BE2C (cell line): ENCODE measurements around the gene LUZP2. TPM values are rescaled to one million over a fixed set of nuclear protein-coding genes. Genes with fewer than 3 reads are reported as not detected.

Source experiments
- DNase-seq: peaks from one replicate; pipeline ENCODE4 v3.0.0-alpha.2; 2020
- H3K27me3 ChIP-seq: fragments of 250-450 bp; sonication (Bioruptor Pico); 2 replicates; pipeline ENCODE4 v1.5.1; 2020; ENCODE audit warnings: mild to moderate bottlenecking
- H3K36me3 ChIP-seq: fragments of 250-450 bp; sonication (Bioruptor Pico); 2 replicates; pipeline ENCODE4 v1.5.1; 2020; ENCODE audit warnings: mild to moderate bottlenecking
- H3K4me1 ChIP-seq: fragments of 250-450 bp; sonication (Bioruptor Pico); 2 replicates; pipeline ENCODE4 v1.5.1; 2020
- H3K4me3 ChIP-seq: 2 replicates; pipeline ENCODE4 v1.5.1; 2011; ENCODE audit warnings: low read depth, low read length
- H3K9me3 ChIP-seq: fragments of 250-450 bp; sonication (Bioruptor Pico); 2 replicates; pipeline ENCODE4 v1.5.1; 2020
- CTCF ChIP-seq: IDR thresholded peaks from 2 replicates; pipeline ENCODE4 v1.5.1; 2012; ENCODE audit warnings: mild to moderate bottlenecking, low read depth, low read length
- polyA plus RNA-seq: library from polyadenylated mRNA; unstranded; fragments of >200 nt; gene quantifications from one replicate; pipeline ENCODE4 v1.2.1, GENCODE V29; 2012; ENCODE audit warnings: low read depth, missing spikeins; ENCODE audit not compliant: insufficient read length, insufficient read depth

Gene LUZP2
- polyA plus RNA-seq, result 0.23 TPM

DNA sequence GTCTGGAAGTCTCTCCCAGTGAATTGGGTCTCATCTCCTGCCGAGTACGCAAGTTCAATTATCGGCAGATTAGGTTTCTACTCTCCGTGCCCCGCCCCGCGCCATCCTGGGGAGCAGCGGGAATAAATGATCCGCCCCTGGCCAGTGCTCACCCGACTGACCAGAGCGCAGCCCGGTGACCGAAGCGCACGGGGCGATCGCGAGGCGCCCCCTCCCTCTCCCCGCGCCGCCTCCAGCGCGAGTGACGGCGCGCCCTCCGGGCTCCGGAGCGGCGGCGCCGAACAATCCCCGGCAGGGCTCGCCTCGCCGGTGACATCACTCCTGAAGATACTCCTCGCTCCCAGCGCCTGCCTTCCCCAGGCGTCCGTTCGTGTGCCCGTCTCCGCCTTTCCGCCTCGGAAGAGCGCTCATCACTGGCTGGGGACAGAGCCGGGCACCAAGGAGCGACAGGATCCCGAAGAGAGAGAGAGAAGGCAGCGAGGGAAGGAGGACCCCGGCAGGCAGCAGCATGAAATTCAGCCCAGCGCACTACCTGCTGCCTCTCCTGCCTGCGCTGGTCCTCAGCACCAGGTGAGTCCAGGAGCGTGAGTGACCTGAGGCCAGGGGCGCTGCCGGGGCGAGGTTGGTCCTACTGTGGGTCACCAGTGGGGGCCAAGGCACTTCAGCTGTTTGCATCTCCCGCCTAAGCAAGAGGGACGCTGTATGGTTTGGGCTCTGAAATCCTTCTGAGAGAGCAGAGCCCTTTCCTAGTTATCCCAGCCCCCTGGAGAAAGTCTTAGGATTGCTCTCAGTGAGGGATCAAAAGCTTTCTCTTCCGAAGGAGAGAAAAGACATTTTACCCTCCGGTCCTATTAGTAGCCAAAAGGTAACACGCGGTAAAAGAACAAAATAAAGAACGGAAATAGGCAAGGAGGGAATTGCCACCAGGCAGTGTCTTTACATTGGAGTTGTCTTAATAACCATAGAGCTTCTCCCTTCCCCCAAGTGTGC is at the start of gene LUZP2:
Gene LUZP2 (plus strand): TSS at position 318 of the 990 bp plus-strand sequence.
- Histone ChIP-seq H3K4me1 (no peaks in the 10 kb centered on the region), H3K36me3 (no peaks in the 10 kb centered on the region), H3K9me3 (no peaks in the 10 kb centered on the region), H3K27me3 (no peaks in the 10 kb centered on the region), H3K4me3 (peak within 1 kb of the TSS; percentile 68)
- TF ChIP-seq CTCF, result 0 out of 2 replicates have a peak, but pooled peaks have one; percentile 15
- DNase-seq, result peak; percentile 57

DNA sequence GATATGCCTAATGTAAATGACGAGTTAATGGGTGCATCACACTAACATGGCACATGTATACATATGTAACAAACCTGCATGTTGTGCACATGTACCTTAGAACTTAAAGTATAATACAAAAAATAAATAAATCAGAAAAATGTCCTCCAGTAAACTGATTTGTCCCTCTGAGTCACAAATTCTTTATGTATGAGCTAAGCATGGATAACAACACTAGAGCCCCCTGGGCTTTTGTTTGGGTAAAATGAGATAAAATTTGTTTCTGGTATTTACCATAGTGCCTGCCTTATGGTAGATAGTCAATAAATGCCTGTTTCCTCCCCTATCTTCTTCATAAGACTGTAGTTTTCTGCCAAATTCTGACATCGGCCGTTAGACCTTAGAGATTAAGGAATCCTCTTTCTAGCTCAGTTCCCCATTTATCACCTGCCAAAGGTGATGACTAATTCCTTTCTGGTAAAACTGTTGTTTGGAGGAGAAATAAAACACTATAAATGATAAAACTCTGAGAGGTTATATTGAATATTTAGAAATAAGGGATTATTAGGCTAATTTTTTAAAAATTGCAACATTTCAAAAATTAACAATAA is 43.6 kb upstream of the LUZP2 start:
- H3K9me3 ChIP-seq, result no peaks in the 10 kb centered on the region
- no peak for DNase-seq
- no peak for TF ChIP-seq CTCF

DNA sequence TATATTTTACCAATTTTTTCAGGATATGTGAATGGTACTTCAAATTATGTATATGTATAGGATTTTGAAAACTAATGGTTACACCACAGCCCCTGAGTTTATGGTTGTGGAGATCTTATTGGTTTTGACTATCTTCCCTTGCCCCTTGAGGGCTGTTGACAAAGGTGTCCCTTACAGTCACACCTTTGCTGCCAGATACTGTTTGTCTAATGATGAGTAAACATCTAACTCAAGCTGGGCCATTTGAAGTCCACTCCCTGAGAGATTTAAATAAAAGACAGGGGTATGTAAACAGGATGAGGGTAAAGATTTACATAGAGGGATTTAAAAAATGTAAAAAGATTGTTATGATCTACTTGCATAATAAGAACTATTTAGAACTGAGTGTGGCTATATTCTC is 38.9 kb upstream of the LUZP2 start:
- Histone ChIP-seq H3K4me1 (no peaks in the 10 kb centered on the region), H3K36me3 (no peaks in the 10 kb centered on the region), H3K4me3 (no peak overlapping the region), H3K27me3 (no peaks in the 10 kb centered on the region), H3K9me3 (no peaks in the 10 kb centered on the region)
- no peak for DNase-seq
- TF ChIP-seq CTCF, result no peak

More for the DNA sequence above, 43.6 kb upstream of the LUZP2 start:
- Histone ChIP-seq H3K4me1 (no peaks in the 10 kb centered on the region), H3K4me3 (no peak overlapping the region), H3K36me3 (no peaks in the 10 kb centered on the region), H3K27me3 (no peaks in the 10 kb centered on the region)

DNA sequence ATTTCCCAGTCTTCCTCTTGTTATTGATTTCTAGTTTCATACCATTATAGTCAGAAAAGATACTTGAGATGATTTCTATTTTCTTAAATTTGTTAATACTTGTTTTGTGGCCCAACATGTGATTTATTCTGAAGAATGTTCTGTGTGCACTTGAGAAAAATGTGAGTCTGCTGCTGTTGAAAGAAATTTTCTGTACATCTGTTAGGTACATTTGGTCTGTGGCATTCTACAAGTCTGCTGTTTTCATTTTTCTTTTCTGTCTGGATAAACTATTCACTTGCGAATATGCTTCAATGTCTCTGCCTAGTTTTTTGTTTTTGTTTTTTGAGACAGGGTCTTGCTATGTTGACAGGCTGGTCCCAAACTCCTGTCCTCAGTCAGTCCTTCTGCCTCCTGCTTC is 26.4 kb upstream of the LUZP2 start:
- no peaks in the 10 kb centered on the region for H3K36me3 ChIP-seq
- H3K9me3 ChIP-seq, result no peaks in the 10 kb centered on the region
- no peak for TF ChIP-seq CTCF

DNA sequence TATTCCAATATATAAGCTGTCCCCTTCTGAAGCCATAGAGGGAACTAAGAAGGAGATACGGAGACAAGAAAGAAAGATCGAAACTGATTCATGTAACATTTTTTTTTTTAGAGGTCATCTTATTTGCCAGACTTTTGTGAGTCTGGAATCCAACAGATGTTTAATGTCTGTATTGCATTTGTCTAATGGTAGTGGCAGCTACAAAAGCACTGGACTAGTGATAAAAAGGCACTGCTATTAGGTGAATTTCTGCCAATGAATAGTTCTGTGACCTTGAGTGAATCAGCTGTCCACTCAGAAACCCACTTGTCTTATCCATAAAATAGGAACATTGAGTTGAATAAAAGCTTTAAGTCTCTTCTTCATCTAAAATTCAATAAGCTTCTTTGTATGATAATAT is 25.8 kb upstream of the LUZP2 start:
- no peak for DNase-seq
- TF ChIP-seq CTCF, result no peak
- no peaks in the 10 kb centered on the region for H3K9me3 ChIP-seq

More for the DNA sequence above, 26.4 kb upstream of the LUZP2 start:
- Histone ChIP-seq H3K27me3 (no peaks in the 10 kb centered on the region), H3K4me1 (no peaks in the 10 kb centered on the region), H3K4me3 (no peak overlapping the region)
- DNase-seq, result no peak

More for the DNA sequence above, 25.8 kb upstream of the LUZP2 start:
- H3K4me1 ChIP-seq, result no peaks in the 10 kb centered on the region
- H3K27me3 ChIP-seq, result no peaks in the 10 kb centered on the region
- H3K36me3 ChIP-seq, result no peaks in the 10 kb centered on the region
- H3K4me3 ChIP-seq, result no peak overlapping the region
